ENCODE results near the gene RBCK1. TPM values are rescaled to one million over a fixed set of nuclear protein-coding genes. Genes with fewer than 3 reads are reported as not detected.

RBCK1 gene
- total and polyA plus RNA-seq, 9 of the 15 experiments (the other 6 are each of a cell fraction or from before 2014, with no cell fraction given), result 5.9 to 59.3 (median 26.5) TPM

GRCh38 chr20:371755-372542, 36.1 kb upstream of the RBCK1 start:
- no peaks in the 10 kb centered on the region for H3K9me3 ChIP-seq (replicated peaks; ENCODE audit: control insufficient read depth, insufficient read depth, low read depth, low read length)
- H3K4me1 ChIP-seq (replicated peaks in 1 of 2; ENCODE audit: control insufficient read depth in 2 of 2, insufficient read depth in 2 of 2, low read length in 2 of 2), result peaks cover 56 to 80% of the 10 kb centered on the region in 2 experiments
- in situ Hi-C loops (cut with MboI), result no loop called here
- no peak overlapping the region for H3K4me3 ChIP-seq
- WGBS (ENCODE audit: insufficient coverage, low coverage, missing lambda C conversion rate), result 7% methylated on average over 9 of the region's 10 CpGs
- POLR2A ChIA-PET, result interaction anchor here (0.8 to 7.5 kb wide), 13 partner anchors 10 to 159 kb away, joined by 3 to 100 read pairs (median 4); partner anchors contain the start of genes NRSN2 and TRIB3
- peak overlapping the region; percentile 89 to 96; a peak in 3 of 4 replicates for H3K9ac ChIP-seq (ENCODE audit: insufficient read depth in 1 of 2, low read depth in 2 of 2, low read length in 2 of 2)
- H2AFZ ChIP-seq (ENCODE audit: low read depth, low read length), result peak overlapping the region; percentile 75
- no peaks in the 10 kb centered on the region for H3K9me1 ChIP-seq (ENCODE audit: control insufficient read depth, insufficient read depth, low read length)
- DNase-seq (ENCODE audit: extremely low read depth in 1 of 4, low spot score in 3 of 4) (peak; percentile 77 to 97 (median 83)), ATAC-seq (peak; percentile 80), FAIRE-seq (peak; percentile 96)
- BruUV-seq (replicated peaks), result TSS peak; percentile 48
- H3K79me2 ChIP-seq (ENCODE audit: control insufficient read depth, insufficient read depth, low read length), result peaks cover 5% of the 10 kb centered on the region; the same call in 2 of the 3 replicates
- CTCF ChIA-PET (ENCODE audit: low intra/inter-chr PET ratio), result no interaction called here
- H4K20me1 ChIP-seq (replicated peaks; ENCODE audit: control insufficient read depth, insufficient read depth, low read length), result no peaks in the 10 kb centered on the region
- intact Hi-C loops (cut with micrococcal nuclease), result loop anchor here (1.0 kb wide), 1 partner anchor 8 kb away; the partner anchor contains the start of gene TRIB3
- no peaks in the 10 kb centered on the region for H3K27me3 ChIP-seq (ENCODE audit: control insufficient read depth in 2 of 2, insufficient read depth in 2 of 2, low read length in 2 of 2)
- H3K36me3 ChIP-seq (ENCODE audit: control insufficient read depth, insufficient read depth, low read length), result no peaks in the 10 kb centered on the region; the same call in 2 of the 3 replicates
- peak overlapping the region; percentile 77 for H3K4me2 ChIP-seq (ENCODE audit: insufficient read depth, low read length)
- H3K27ac ChIP-seq (ENCODE audit: extremely low read depth, low read depth, low read length), result peak overlapping the region; percentile 99
- peak; percentile 33; the same call in 1 of the 2 replicates for TF ChIP-seq GATAD2A (IDR thresholded peaks at IDR 0.05)
- TF ChIP-seq HDAC2 (IDR thresholded peaks at IDR 0.05), result peak; percentile 60; the same call in 1 of the 2 replicates
- TF ChIP-seq ARNT (IDR thresholded peaks at IDR 0.05), result peak; percentile 59 to 84; a peak in 3 of 4 replicates
- TF ChIP-seq CREB3L1 (IDR thresholded peaks at IDR 0.05; ENCODE audit: borderline replicate concordance, low read depth), result peak; percentile 55; the same call in 1 of the 2 replicates
- TF ChIP-seq RBFOX2 (IDR thresholded peaks at IDR 0.05; ENCODE audit: low read depth, low read length), result peak; percentile 83
- TF ChIP-seq GTF2E2 (tag; IDR thresholded peaks at IDR 0.05), result peak; percentile 54; the same call in 1 of the 2 replicates
- TF ChIP-seq RAD51 (IDR thresholded peaks at IDR 0.05; ENCODE audit: borderline replicate concordance, low read depth), result peak; percentile 74
- peak; percentile 72; the same call in 1 of the 2 replicates for TF ChIP-seq MAFF (IDR thresholded peaks at IDR 0.05; ENCODE audit: low read length)
- TF ChIP-seq SP1 (CRISPR knock-in tag; IDR thresholded peaks at IDR 0.05), result 0 out of 2 replicates have a peak, but pooled peaks have one; percentile 61
- no peak; the same call in 1 of the 2 replicates for TF ChIP-seq ZKSCAN8 (CRISPR knock-in tag; IDR thresholded peaks at IDR 0.05)
- peak; percentile 74 for TF ChIP-seq POLR2AphosphoS5 (IDR thresholded peaks at IDR 0.05; ENCODE audit: control insufficient read depth, insufficient read depth, low read depth, low read length)
- TF ChIP-seq TOE1 (IDR thresholded peaks at IDR 0.05; ENCODE audit: borderline replicate concordance), result peak; percentile 80; the same call in 1 of the 2 replicates
- TF ChIP-seq TOE1 (CRISPR knock-in tag; IDR thresholded peaks at IDR 0.05; ENCODE audit: borderline replicate concordance, low read depth), result no peak
- TF ChIP-seq HDAC1 (IDR thresholded peaks at IDR 0.05), result peak in 1 of 2 experiments; percentile 83; a peak in 2 of 4 replicates
